Transverse colon (tissue), 4 donors: Measurements from ENCODE around the gene ELFN1.

Experiments
- CTCF ChIP-seq, 5 experiments: fragments of 200-600 bp in 3 of 5; fragments of 450-650 bp in 2 of 5; sonication (generic) in 3 of 5; IDR thresholded peaks; 1 replicate in 2 of 5; 2 replicates in 3 of 5; pipeline ENCODE4 v1.5.1; 2016 to 2017; ENCODE audit warnings: antibody characterized with exemption in 5 of 5, inconsistent platforms in 3 of 5, mild to moderate bottlenecking in 2 of 5, moderate library complexity in 1 of 5
- POLR2AphosphoS5 ChIP-seq, 3 donors: sonication (generic); formaldehyde crosslinking; IDR thresholded peaks; one replicate each; pipeline ENCODE4 v1.6.1; 2016; ENCODE audit warnings: antibody characterized with exemption in 3 of 3

GRCh38 chr7:1620835-1621234 is 49.2 kb upstream of the ELFN1 start:
- TF ChIP-seq CTCF (IDR thresholded peaks at IDR 0.05) (no peak), POLR2AphosphoS5 (IDR thresholded peaks at IDR 0.05) (no peak)
